GM21423 (cell line): ENCODE results near the gene FZD8.

ENCODE experiments used
- ATAC-seq: cut with Tn5 transposase; IDR thresholded peaks from one replicate; pipeline ENCODE4 v1.9.1; 2021; ENCODE audit warnings: mild to moderate bottlenecking, moderate library complexity; ENCODE audit not compliant: unreplicated experiment

The FZD8 gene

GRCh38 chr10:35642793-35643114, 658 bp upstream of the FZD8 start:
- no peak for ATAC-seq

- peak; percentile 23 for ATAC-seq
Observed at GRCh38 chr10:35641676-35642034, 441 bp downstream of the FZD8 start.

GRCh38 chr10:35640951-35641675, 983 bp downstream of the FZD8 start:
- ATAC-seq: no peak

GRCh38 chr10:35640474-35640873, 1.6 kb downstream of the FZD8 start:
- ATAC-seq: no peak

GRCh38 chr10:35639728-35640401, 2.2 kb downstream of the FZD8 start:
- ATAC-seq: no peak

- ATAC-seq: no peak
Observed at GRCh38 chr10:35639021-35639727, 2.9 kb downstream of the FZD8 start.

- no peak for ATAC-seq
Observed at GRCh38 chr10:35638101-35638500, 4.0 kb downstream of the FZD8 start.

GRCh38 chr10:35637462-35637861, 4.6 kb downstream of the FZD8 start:
- no peak for ATAC-seq

- no peak for ATAC-seq
Observed at GRCh38 chr10:35636956-35637355, 5.1 kb downstream of the FZD8 start.

- ATAC-seq: peak; percentile 70
Observed at GRCh38 chr10:35635576-35635975, 6.5 kb downstream of the FZD8 start.

GRCh38 chr10:35633006-35633980, 8.8 kb downstream of the FZD8 start:
- ATAC-seq: no peak

- no peak for ATAC-seq
Observed at GRCh38 chr10:35632027-35632426, 10.1 kb downstream of the FZD8 start.

GRCh38 chr10:35631404-35631803, 10.7 kb downstream of the FZD8 start:
- no peak for ATAC-seq

GRCh38 chr10:35626971-35627507, 15.1 kb downstream of the FZD8 start:
- no peak for ATAC-seq

GRCh38 chr10:35614312-35614711, 27.8 kb downstream of the FZD8 start:
- ATAC-seq: no peak

- no peak for ATAC-seq
Observed at GRCh38 chr10:35613597-35614226, 28.4 kb downstream of the FZD8 start.

- ATAC-seq: no peak
Observed at GRCh38 chr10:35613107-35613440, 29.0 kb downstream of the FZD8 start.

GRCh38 chr10:35612385-35613106, 29.6 kb downstream of the FZD8 start:
- ATAC-seq: no peak

- ATAC-seq: no peak
Observed at GRCh38 chr10:35611750-35612149, 30.3 kb downstream of the FZD8 start.

- no peak for ATAC-seq
Observed at GRCh38 chr10:35608328-35608672, 33.8 kb downstream of the FZD8 start.
